Liver (tissue), 3 donors: Measurements from ENCODE around the gene SMIM44.

Experiments
- FOXA1 ChIP-seq: IDR thresholded peaks from 2 replicates; pipeline ENCODE4 v1.6.1; 2016; ENCODE audit warnings: antibody characterized with exemption
- GABPA ChIP-seq, 2 donors: IDR thresholded peaks in 1 of 2; conservative IDR thresholded peaks in 1 of 2; 2 replicates each; pipeline ENCODE4 v1.6.1; 2016; ENCODE audit warnings: antibody characterized with exemption in 2 of 2, mild to moderate bottlenecking in 1 of 2, moderate library complexity in 1 of 2
- HNF4G ChIP-seq: IDR thresholded peaks from 2 replicates; pipeline ENCODE4 v1.6.1; 2016; ENCODE audit warnings: antibody characterized with exemption
- JUND ChIP-seq, 2 donors: IDR thresholded peaks; 2 replicates each; pipeline ENCODE4 v1.6.1; 2016; ENCODE audit warnings: antibody characterized with exemption in 2 of 2
- RAD21 ChIP-seq, 2 donors: IDR thresholded peaks; 2 replicates each; pipeline ENCODE4 v1.6.1; 2016; ENCODE audit warnings: antibody characterized with exemption in 2 of 2, mild to moderate bottlenecking in 2 of 2
- RXRA ChIP-seq, 2 donors: IDR thresholded peaks; 2 replicates each; pipeline ENCODE4 v1.6.1; 2017 to 2018; ENCODE audit warnings: antibody characterized with exemption in 2 of 2, mild to moderate bottlenecking in 1 of 2
- SP1 ChIP-seq: IDR thresholded peaks from 2 replicates; pipeline ENCODE4 v1.6.1; 2018; ENCODE audit warnings: antibody characterized with exemption, mild to moderate bottlenecking
- TAF1 ChIP-seq: conservative IDR thresholded peaks from 2 replicates; pipeline ENCODE4 v1.6.1; 2016; ENCODE audit warnings: antibody characterized with exemption, mild to moderate bottlenecking
- YY1 ChIP-seq: IDR thresholded peaks from 2 replicates; pipeline ENCODE4 v1.6.1; 2016; ENCODE audit warnings: antibody characterized with exemption, mild to moderate bottlenecking
- TF ChIP-seq, protein P1 (sequence below): fragments of 150-350 bp; IDR thresholded peaks from 2 replicates; pipeline ENCODE4 v1.5.1; 2017; ENCODE audit warnings: improper control_type of control experiment, low read depth, low read length; ENCODE audit not compliant: missing input control
- TF ChIP-seq, protein P2 (sequence below): IDR thresholded peaks from 2 replicates; pipeline ENCODE4 v1.6.1; 2016; ENCODE audit warnings: antibody characterized with exemption, mild to moderate bottlenecking
- TF ChIP-seq, protein P3 (sequence below): IDR thresholded peaks from 2 replicates; pipeline ENCODE4 v1.6.1; 2016; ENCODE audit warnings: antibody characterized with exemption
- donor health status: healthy.
- donor health status: healthy.

DNA sequence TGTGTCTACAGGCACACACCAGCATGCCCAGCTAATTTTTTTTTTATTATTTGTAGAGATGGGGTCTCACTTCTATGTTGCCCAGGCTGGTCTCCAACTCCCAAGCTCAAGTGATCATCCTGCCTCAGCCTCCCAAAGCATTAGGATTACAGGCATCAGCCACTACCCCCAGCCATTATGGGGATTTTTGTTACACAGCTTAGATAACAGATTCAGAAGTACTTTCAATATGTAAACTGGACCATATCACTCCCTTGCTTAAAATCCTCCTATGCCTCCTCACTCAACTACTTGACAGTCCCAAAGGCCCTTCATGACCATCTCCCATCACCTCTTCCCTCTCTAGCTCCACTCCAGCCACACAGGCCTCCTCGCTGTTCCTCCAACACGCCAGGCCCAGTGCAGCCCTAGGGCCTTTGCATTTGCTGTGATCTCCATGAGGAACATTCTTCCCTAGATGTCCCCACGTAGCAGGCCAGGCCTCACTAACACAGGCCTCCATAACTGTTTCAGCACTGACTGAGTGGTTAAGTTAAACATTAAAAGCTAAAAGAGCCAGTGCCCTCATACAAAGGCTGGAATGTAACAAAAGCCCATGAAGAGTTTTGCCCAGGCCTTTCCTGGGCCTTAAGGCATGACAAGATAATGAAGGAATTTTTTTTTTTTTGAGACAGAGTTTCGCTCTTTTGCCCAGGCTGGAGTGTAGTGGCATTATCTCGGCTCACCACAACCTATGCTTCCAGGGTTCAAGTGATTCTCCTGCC lies 14.7 kb upstream of the SMIM44 start:
- TF ChIP-seq, protein P1, sequence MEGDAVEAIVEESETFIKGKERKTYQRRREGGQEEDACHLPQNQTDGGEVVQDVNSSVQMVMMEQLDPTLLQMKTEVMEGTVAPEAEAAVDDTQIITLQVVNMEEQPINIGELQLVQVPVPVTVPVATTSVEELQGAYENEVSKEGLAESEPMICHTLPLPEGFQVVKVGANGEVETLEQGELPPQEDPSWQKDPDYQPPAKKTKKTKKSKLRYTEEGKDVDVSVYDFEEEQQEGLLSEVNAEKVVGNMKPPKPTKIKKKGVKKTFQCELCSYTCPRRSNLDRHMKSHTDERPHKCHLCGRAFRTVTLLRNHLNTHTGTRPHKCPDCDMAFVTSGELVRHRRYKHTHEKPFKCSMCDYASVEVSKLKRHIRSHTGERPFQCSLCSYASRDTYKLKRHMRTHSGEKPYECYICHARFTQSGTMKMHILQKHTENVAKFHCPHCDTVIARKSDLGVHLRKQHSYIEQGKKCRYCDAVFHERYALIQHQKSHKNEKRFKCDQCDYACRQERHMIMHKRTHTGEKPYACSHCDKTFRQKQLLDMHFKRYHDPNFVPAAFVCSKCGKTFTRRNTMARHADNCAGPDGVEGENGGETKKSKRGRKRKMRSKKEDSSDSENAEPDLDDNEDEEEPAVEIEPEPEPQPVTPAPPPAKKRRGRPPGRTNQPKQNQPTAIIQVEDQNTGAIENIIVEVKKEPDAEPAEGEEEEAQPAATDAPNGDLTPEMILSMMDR, result no peak
- no peak for TF ChIP-seq RXRA (IDR thresholded peaks at IDR 0.05)
- no peak for TF ChIP-seq HNF4G
- no peak for TF ChIP-seq SP1
- TF ChIP-seq RAD21 (IDR thresholded peaks at IDR 0.05), result no peak
- TF ChIP-seq GABPA (IDR thresholded peaks at IDR 0.05 in 1 of 2, conservative IDR thresholded peaks at IDR 0.05 in 1 of 2), result no peak
- TF ChIP-seq FOXA1, result no peak
- TF ChIP-seq, protein P2, sequence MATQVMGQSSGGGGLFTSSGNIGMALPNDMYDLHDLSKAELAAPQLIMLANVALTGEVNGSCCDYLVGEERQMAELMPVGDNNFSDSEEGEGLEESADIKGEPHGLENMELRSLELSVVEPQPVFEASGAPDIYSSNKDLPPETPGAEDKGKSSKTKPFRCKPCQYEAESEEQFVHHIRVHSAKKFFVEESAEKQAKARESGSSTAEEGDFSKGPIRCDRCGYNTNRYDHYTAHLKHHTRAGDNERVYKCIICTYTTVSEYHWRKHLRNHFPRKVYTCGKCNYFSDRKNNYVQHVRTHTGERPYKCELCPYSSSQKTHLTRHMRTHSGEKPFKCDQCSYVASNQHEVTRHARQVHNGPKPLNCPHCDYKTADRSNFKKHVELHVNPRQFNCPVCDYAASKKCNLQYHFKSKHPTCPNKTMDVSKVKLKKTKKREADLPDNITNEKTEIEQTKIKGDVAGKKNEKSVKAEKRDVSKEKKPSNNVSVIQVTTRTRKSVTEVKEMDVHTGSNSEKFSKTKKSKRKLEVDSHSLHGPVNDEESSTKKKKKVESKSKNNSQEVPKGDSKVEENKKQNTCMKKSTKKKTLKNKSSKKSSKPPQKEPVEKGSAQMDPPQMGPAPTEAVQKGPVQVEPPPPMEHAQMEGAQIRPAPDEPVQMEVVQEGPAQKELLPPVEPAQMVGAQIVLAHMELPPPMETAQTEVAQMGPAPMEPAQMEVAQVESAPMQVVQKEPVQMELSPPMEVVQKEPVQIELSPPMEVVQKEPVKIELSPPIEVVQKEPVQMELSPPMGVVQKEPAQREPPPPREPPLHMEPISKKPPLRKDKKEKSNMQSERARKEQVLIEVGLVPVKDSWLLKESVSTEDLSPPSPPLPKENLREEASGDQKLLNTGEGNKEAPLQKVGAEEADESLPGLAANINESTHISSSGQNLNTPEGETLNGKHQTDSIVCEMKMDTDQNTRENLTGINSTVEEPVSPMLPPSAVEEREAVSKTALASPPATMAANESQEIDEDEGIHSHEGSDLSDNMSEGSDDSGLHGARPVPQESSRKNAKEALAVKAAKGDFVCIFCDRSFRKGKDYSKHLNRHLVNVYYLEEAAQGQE, result no peak
- no peak for TF ChIP-seq TAF1
- TF ChIP-seq, protein P3, sequence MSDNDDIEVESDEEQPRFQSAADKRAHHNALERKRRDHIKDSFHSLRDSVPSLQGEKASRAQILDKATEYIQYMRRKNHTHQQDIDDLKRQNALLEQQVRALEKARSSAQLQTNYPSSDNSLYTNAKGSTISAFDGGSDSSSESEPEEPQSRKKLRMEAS, result no peak
- no peak for TF ChIP-seq YY1
- no peak for TF ChIP-seq JUND (IDR thresholded peaks at IDR 0.05)
